HCT116 (cell line): ENCODE data around the gene FAM32A. TPM values are rescaled to one million over a fixed set of nuclear protein-coding genes. Genes with fewer than 3 reads are reported as not detected.

Experiments
- ATAC-seq: fragments of 200-7000 bp; cut with Tn5 transposase; 2 replicates; pipeline ENCODE4 v1.9.1; 2020; ENCODE audit warnings: mild to moderate bottlenecking, moderate library complexity
- BruUV-seq: library from RNA; stranded (reverse); fragments of 400-500 nt; replicated peaks from 2 replicates; lab custom pipeline; 2021; lab: Mats Ljungman, UMichigan
- CTCF ChIA-PET: fragments of 300-600 bp; sonication (Branson Sonifier 250); formaldehyde crosslinking; loops from one replicate; lab custom pipeline; 2021; ENCODE audit warnings: antibody characterized with exemption; lab: Charles Lee
- POLR2A ChIA-PET: fragments of 300-600, 350-600 bp; sonication (Branson Sonifier 250); formaldehyde crosslinking; loops from one replicate; lab custom pipeline; 2021; ENCODE audit warnings: antibody characterized with exemption; lab: Charles Lee
- RAD21 ChIA-PET, 2 experiments: fragments of 300-600 bp; sonication (Branson Sonifier 250); formaldehyde crosslinking; loops; one replicate each; lab custom pipeline; 2023; ENCODE audit warnings: low total read pairs in 2 of 2; ENCODE audit not compliant: uncharacterized antibody in 2 of 2, unreplicated experiment in 2 of 2, low non-redundant PET in 1 of 2; lab: Charles Lee
- DNase-seq: peaks from one replicate; pipeline ENCODE4 v3.0.0-alpha.2; 2010; ENCODE audit warnings: low read depth, low spot score
- H2AFZ ChIP-seq: fragments of 200-600 bp; shearing (Covaris generic), sonication (generic); 2 replicates; pipeline ENCODE4 v1.6.1; 2017; ENCODE audit warnings: low read depth, mixed run types, mixed read lengths, antibody characterized with exemption, low read length; ENCODE audit not compliant: poor library complexity, severe bottlenecking
- H3K27ac ChIP-seq: 2 replicates; pipeline ENCODE4 v1.5.1; 2012; ENCODE audit warnings: low read depth, low read length
- H3K27me3 ChIP-seq: fragments of 200-600 bp; sonication (generic); 2 replicates; pipeline ENCODE4 v1.6.1; 2016; ENCODE audit warnings: mixed run types, low read length, mixed read lengths; ENCODE audit not compliant: insufficient read depth
- H3K36me3 ChIP-seq, 2 experiments: fragments of 200-500 bp in 1 of 2; fragments of 200-600 bp in 1 of 2; sonication (Bioruptor generic) in 1 of 2; sonication (generic) in 1 of 2; 2 replicates each; pipeline versions ENCODE4 v1.5.1 to v1.6.1; 2014 to 2016; ENCODE audit warnings: low read length in 2 of 2, inconsistent platforms in 1 of 2, mixed read lengths in 1 of 2, mixed run types in 1 of 2; ENCODE audit not compliant: insufficient read depth in 2 of 2, control insufficient read depth in 1 of 2
- H3K4me1 ChIP-seq, 2 experiments: fragments of 200-600 bp in 1 of 2; sonication (generic) in 1 of 2; 2 replicates each; pipeline versions ENCODE4 v1.5.1 to v1.6.1; 2012 to 2017; ENCODE audit warnings: low read length in 2 of 2, inconsistent platforms in 1 of 2, mild to moderate bottlenecking in 1 of 2, mixed read lengths in 1 of 2, mixed run types in 1 of 2, moderate library complexity in 1 of 2; ENCODE audit not compliant: insufficient read depth in 2 of 2, control insufficient read depth in 1 of 2
- H3K4me2 ChIP-seq: fragments of 200-600 bp; sonication (generic); 2 replicates; pipeline ENCODE4 v1.6.1; 2017; ENCODE audit warnings: mixed run types, low read length, mixed read lengths
- H3K4me3 ChIP-seq, 2 experiments: fragments of 200-600 bp in 1 of 2; sonication (generic) in 1 of 2; replicated peaks in 1 of 2; 2 replicates each; pipeline ENCODE4 v1.5.1; 2011 to 2016; ENCODE audit warnings: low read length in 2 of 2, control low read depth in 1 of 2, low read depth in 1 of 2, mild to moderate bottlenecking in 1 of 2, mixed read lengths in 1 of 2, mixed run types in 1 of 2
- H3K79me2 ChIP-seq: fragments of 200-600 bp; sonication (generic); 2 replicates; pipeline ENCODE4 v1.6.1; 2017; ENCODE audit warnings: mild to moderate bottlenecking, mixed run types, low read length, moderate library complexity, mixed read lengths; ENCODE audit not compliant: insufficient read depth
- H3K9ac ChIP-seq: fragments of 200-600 bp; sonication (generic); 2 replicates; pipeline ENCODE4 v1.6.1; 2016; ENCODE audit warnings: low read length, mixed read lengths
- H3K9me2 ChIP-seq: fragments of 200-600 bp; sonication (generic), shearing (Covaris generic); 2 replicates; pipeline ENCODE4 v1.6.1; 2017; ENCODE audit warnings: mixed run types, mild to moderate bottlenecking, moderate library complexity; ENCODE audit not compliant: insufficient read depth
- H3K9me3 ChIP-seq, 2 experiments: fragments of 200-500 bp in 1 of 2; fragments of 200-600 bp in 1 of 2; sonication (Bioruptor generic) in 1 of 2; sonication (generic) in 1 of 2; 2 replicates each; pipeline ENCODE4 v1.6.1; 2014 to 2017; ENCODE audit warnings: low read length in 2 of 2, mixed read lengths in 2 of 2, inconsistent platforms in 1 of 2, low read depth in 1 of 2, mild to moderate bottlenecking in 1 of 2, mixed run types in 1 of 2, moderate library complexity in 1 of 2; ENCODE audit not compliant: control insufficient read depth in 1 of 2, insufficient read depth in 1 of 2
- H4K20me1 ChIP-seq: fragments of 200-600 bp; sonication (generic), shearing (Covaris generic); 2 replicates; pipeline ENCODE4 v1.6.1; 2017; ENCODE audit warnings: mixed run types, mild to moderate bottlenecking, moderate library complexity; ENCODE audit not compliant: insufficient read depth
- ATF3 ChIP-seq: IDR thresholded peaks from 2 replicates; pipeline ENCODE4 v1.6.1; 2012
- CBX3 ChIP-seq: IDR thresholded peaks from 2 replicates; pipeline ENCODE4 v1.6.1; 2012; ENCODE audit warnings: low read depth
- CEBPB ChIP-seq: IDR thresholded peaks from 2 replicates; pipeline ENCODE4 v1.6.1; 2012; ENCODE audit warnings: low read depth
- CTCF ChIP-seq, 3 experiments: fragments of 200-600 bp in 1 of 3; sonication (generic) in 1 of 3; IDR thresholded peaks in 2 of 3; conservative IDR thresholded peaks in 1 of 3; 2 replicates each; pipeline ENCODE4 v1.5.1; 2012 to 2017; ENCODE audit warnings: low read depth in 2 of 3, low read length in 2 of 3, antibody characterized with exemption in 1 of 3, borderline replicate concordance in 1 of 3, control low read depth in 1 of 3, mild to moderate bottlenecking in 1 of 3, mixed read lengths in 1 of 3, mixed run types in 1 of 3, moderate library complexity in 1 of 3; ENCODE audit not compliant: insufficient read depth in 1 of 3
- ELF1 ChIP-seq: IDR thresholded peaks from 2 replicates; pipeline ENCODE4 v1.6.1; 2012; ENCODE audit warnings: low read depth, borderline replicate concordance
- EZH2phosphoT487 ChIP-seq: fragments of 200-600 bp; IDR thresholded peaks from 2 replicates; pipeline ENCODE4 v1.6.1; 2018; ENCODE audit warnings: antibody characterized with exemption, borderline replicate concordance
- FOSL1 ChIP-seq: IDR thresholded peaks from 2 replicates; pipeline ENCODE4 v1.6.1; 2012; ENCODE audit warnings: low read depth
- POLR2A ChIP-seq: IDR thresholded peaks from 2 replicates; pipeline ENCODE4 v1.7.0; 2011; ENCODE audit warnings: borderline replicate concordance; ENCODE audit not compliant: insufficient read depth, insufficient read length; ENCODE audit errors: extremely low read depth
- POLR2AphosphoS5 ChIP-seq: IDR thresholded peaks from 2 replicates; pipeline ENCODE4 v1.6.1; 2011; ENCODE audit warnings: mild to moderate bottlenecking, low read depth, low read length, moderate library complexity
- RAD21 ChIP-seq: IDR thresholded peaks from 2 replicates; pipeline ENCODE4 v1.6.1; 2012; ENCODE audit warnings: low read depth, mild to moderate bottlenecking
- REST ChIP-seq: IDR thresholded peaks from 2 replicates; pipeline ENCODE4 v1.6.1; 2012; ENCODE audit warnings: low read depth
- SIN3A ChIP-seq: IDR thresholded peaks from 2 replicates; pipeline ENCODE4 v1.6.1; 2012; ENCODE audit warnings: low read depth
- SP1 ChIP-seq: IDR thresholded peaks from 2 replicates; pipeline ENCODE4 v1.6.1; 2012; ENCODE audit warnings: low read depth
- TCF7L2 ChIP-seq: IDR thresholded peaks from 2 replicates; pipeline ENCODE4 v1.7.0; 2011; ENCODE audit warnings: borderline replicate concordance, inconsistent platforms; ENCODE audit not compliant: insufficient read depth, insufficient read length; ENCODE audit errors: extremely low read depth
- YY1 ChIP-seq: IDR thresholded peaks from 2 replicates; pipeline ENCODE4 v1.6.1; 2011; ENCODE audit warnings: low read length, low read depth, moderate library complexity, mild to moderate bottlenecking; ENCODE audit not compliant: insufficient replicate concordance; ENCODE audit errors: extremely low read depth
- ZBTB33 ChIP-seq: IDR thresholded peaks from 2 replicates; pipeline ENCODE4 v1.6.1; 2011; ENCODE audit warnings: mild to moderate bottlenecking, low read length, moderate library complexity; ENCODE audit not compliant: insufficient replicate concordance; ENCODE audit errors: extremely low read depth
- ZFX ChIP-seq: fragments of 450-650 bp; IDR thresholded peaks from 2 replicates; pipeline ENCODE4 v1.6.1; 2017
- intact Hi-C: fragments of 100-400 bp; cut with micrococcal nuclease; formaldehyde crosslinking; loops from 2 replicates; pipeline ENCODE4 v1.10.0; 2022
- total RNA-seq: library from RNA; stranded (reverse); gene quantifications from one replicate; pipeline ENCODE4 v1.2.1, GENCODE V29; 2021; ENCODE audit not compliant: unreplicated experiment

Gene FAM32A
- total RNA-seq, 1 experiment from 2014 or later, result 61.3 TPM

- no peak for ATAC-seq
- no peak overlapping the region for H3K4me3 ChIP-seq
Measured at GRCh38 chr19:16157601-16158000, 27.6 kb upstream of the FAM32A start.

More at GRCh38 chr19:16157601-16158000, 27.6 kb upstream of the FAM32A start:
- DNase-seq, result no peak
- no peak overlapping the region for H3K9ac ChIP-seq
- H3K9me3 ChIP-seq, result no peaks in the 10 kb centered on the region
- no peak overlapping the region for H3K27ac ChIP-seq
- ChIA-PET CTCF (no interaction called here), POLR2A (no interaction called here), RAD21 (no interaction called here)
- TF ChIP-seq CBX3 (no peak), TCF7L2 (no peak), CEBPB (no peak), RAD21 (no peak), CTCF (IDR thresholded peaks at IDR 0.05 in 2 of 3, conservative IDR thresholded peaks at IDR 0.05 in 1 of 3; ENCODE audit: borderline replicate concordance in 1 of 3, insufficient read depth in 1 of 3, low read depth in 2 of 3, low read length in 2 of 3) (no peak), ZFX (no peak), SIN3A (no peak), POLR2AphosphoS5 (no peak), EZH2phosphoT487 (no peak), REST (no peak), SP1 (no peak), ZBTB33 (no peak), YY1 (no peak), ELF1 (no peak), FOSL1 (no peak), ATF3 (no peak), POLR2A (no peak)
- H3K4me2 ChIP-seq, result no peak overlapping the region
- peaks cover 16 to 24% of the 10 kb centered on the region in 2 experiments for H3K36me3 ChIP-seq
- intact Hi-C loops, result no loop called here
- no peaks in the 10 kb centered on the region for H3K27me3 ChIP-seq
- no peak overlapping the region for H2AFZ ChIP-seq
- no TSS peak for BruUV-seq
- no peaks in the 10 kb centered on the region for H3K9me2 ChIP-seq
- peaks cover 28 to 54% of the 10 kb centered on the region in 2 experiments for H3K4me1 ChIP-seq
- no peaks in the 10 kb centered on the region for H3K79me2 ChIP-seq
- no peaks in the 10 kb centered on the region for H4K20me1 ChIP-seq
